ENCODE measurements around the gene FAM241B. TPM values are rescaled to one million over a fixed set of nuclear protein-coding genes. Genes with fewer than 3 reads are reported as not detected.

Gene FAM241B
- total RNA-seq, 4 donors from 2014 or later, result 1.1 to 2.6 (median 2.5) TPM; not detected in 1

- TF ChIP-seq POLR2A (IDR thresholded peaks at IDR 0.05), result no peak
- no peak for TF ChIP-seq CTCF (IDR thresholded peaks at IDR 0.05 in 4 of 5, conservative IDR thresholded peaks at IDR 0.05 in 1 of 5)
- Histone ChIP-seq H3K27ac (no peak overlapping the region), H3K4me1 (no peaks in the 10 kb centered on the region), H3K27me3 (no peaks in the 10 kb centered on the region), H3K36me3 (no peaks in the 10 kb centered on the region), H3K4me3 (no peak overlapping the region), H3K9me3 (no peaks in the 10 kb centered on the region)
- in situ Hi-C loops (cut with MboI; ENCODE audit: low sequenced_read_pairs in 4 of 4) (no loop called here), intact Hi-C loops (cut with DNase I; ENCODE audit: low total_unique reads) (no loop called here)
- no peak for ATAC-seq
- no peak for DNase-seq
Observed at GRCh38 chr10:69588358-69588757, 41.7 kb upstream of the FAM241B start.

GRCh38 chr10:69600761-69601330 lies 29.2 kb upstream of the FAM241B start:
- H3K4me3 ChIP-seq, result no peak overlapping the region
- H3K27me3 ChIP-seq, result peaks cover 0 to 17% (median 12%) of the 10 kb centered on the region in 3 donors
- DNase-seq (no peak), ATAC-seq (no peak)
- no peaks in the 10 kb centered on the region for H3K36me3 ChIP-seq
- no peaks in the 10 kb centered on the region for H3K4me1 ChIP-seq
- in situ Hi-C loops (cut with MboI; ENCODE audit: low sequenced_read_pairs in 4 of 4) (no loop called here), intact Hi-C loops (cut with DNase I; ENCODE audit: low total_unique reads) (no loop called here)
- H3K9me3 ChIP-seq, result no peaks in the 10 kb centered on the region
- no peak overlapping the region for H3K27ac ChIP-seq
- no peak for TF ChIP-seq CTCF (IDR thresholded peaks at IDR 0.05 in 4 of 5, conservative IDR thresholded peaks at IDR 0.05 in 1 of 5)
- no peak for TF ChIP-seq POLR2A (IDR thresholded peaks at IDR 0.05)

- DNase-seq, result no peak
- Histone ChIP-seq H3K4me3 (no peak overlapping the region), H3K4me1 (no peaks in the 10 kb centered on the region), H3K9me3 (peaks cover 0 to 9% (median 4%) of the 10 kb centered on the region in 3 donors), H3K27me3 (peaks cover 0 to 5% (median 3%) of the 10 kb centered on the region in 3 donors), H3K36me3 (no peaks in the 10 kb centered on the region), H3K27ac (no peak overlapping the region)
- no peak for TF ChIP-seq POLR2A (IDR thresholded peaks at IDR 0.05)
- no peak for TF ChIP-seq CTCF (IDR thresholded peaks at IDR 0.05 in 4 of 5, conservative IDR thresholded peaks at IDR 0.05 in 1 of 5)
- in situ Hi-C loops (cut with MboI; ENCODE audit: low sequenced_read_pairs in 4 of 4) (no loop called here), intact Hi-C loops (cut with DNase I; ENCODE audit: low total_unique reads) (no loop called here)
- ATAC-seq, result no peak
Observed at GRCh38 chr10:69609077-69609476, 21.0 kb upstream of the FAM241B start.

- ATAC-seq (no peak), DNase-seq (no peak)
- intact Hi-C loops (cut with DNase I; ENCODE audit: low total_unique reads), result no loop called here
- Histone ChIP-seq H3K9me3 (peaks cover 0 to 9% (median 4%) of the 10 kb centered on the region in 3 donors), H3K27ac (no peak overlapping the region), H3K4me3 (no peak overlapping the region), H3K36me3 (no peaks in the 10 kb centered on the region), H3K27me3 (peaks cover 0 to 3% (median 0%) of the 10 kb centered on the region in 3 donors), H3K4me1 (no peaks in the 10 kb centered on the region)
- TF ChIP-seq CTCF (IDR thresholded peaks at IDR 0.05 in 4 of 5, conservative IDR thresholded peaks at IDR 0.05 in 1 of 5) (no peak), POLR2A (IDR thresholded peaks at IDR 0.05) (no peak)
- in situ Hi-C loops (cut with MboI; ENCODE audit: low sequenced_read_pairs in 4 of 4), result no loop called here
Observed at GRCh38 chr10:69612760-69613159, 17.3 kb upstream of the FAM241B start.

GRCh38 chr10:69614130-69614529 lies 15.9 kb upstream of the FAM241B start:
- H3K27ac ChIP-seq, result no peak overlapping the region
- H3K9me3 ChIP-seq, result peaks cover 0 to 4% (median 2%) of the 10 kb centered on the region in 3 donors
- H3K4me1 ChIP-seq, result no peaks in the 10 kb centered on the region
- intact Hi-C loops (cut with DNase I; ENCODE audit: low total_unique reads) (no loop called here), in situ Hi-C loops (cut with MboI; ENCODE audit: low sequenced_read_pairs in 4 of 4) (no loop called here)
- H3K4me3 ChIP-seq, result no peak overlapping the region
- DNase-seq, result no peak
- H3K27me3 ChIP-seq, result peaks cover 0 to 3% (median 0%) of the 10 kb centered on the region in 3 donors
- H3K36me3 ChIP-seq, result no peaks in the 10 kb centered on the region
- no peak for TF ChIP-seq CTCF (IDR thresholded peaks at IDR 0.05 in 4 of 5, conservative IDR thresholded peaks at IDR 0.05 in 1 of 5)
- TF ChIP-seq POLR2A (IDR thresholded peaks at IDR 0.05), result no peak
- ATAC-seq, result no peak

Measured in gastrocnemius medialis (tissue), 4 donors.